Vagina (tissue), 2 donors: ENCODE results near the gene TTI1. TPM values are rescaled to one million over a fixed set of nuclear protein-coding genes. Genes with fewer than 3 reads are reported as not detected.

ENCODE experiments used
- DNase-seq, 2 donors: peaks; one replicate each; pipeline ENCODE4 v3.0.0-alpha.2; 2017; ENCODE audit errors: extremely low spot score in 2 of 2
- H3K27ac ChIP-seq: fragments of 200-600 bp; sonication (generic); one replicate; pipeline ENCODE4 v1.5.1; 2019
- H3K27me3 ChIP-seq: fragments of 200-600 bp; sonication (generic); one replicate; pipeline ENCODE4 v1.5.1; 2019
- H3K36me3 ChIP-seq, 2 donors: fragments of 200-600 bp; sonication (generic); one replicate each; pipeline ENCODE4 v1.5.1; 2017 to 2019
- H3K4me1 ChIP-seq: fragments of 200-600 bp; sonication (generic); one replicate; pipeline ENCODE4 v1.5.1; 2019
- H3K4me3 ChIP-seq, 2 donors: fragments of 200-600 bp; sonication (generic); 1 replicate in 1 of 2; 2 replicates in 1 of 2; pipeline ENCODE4 v1.5.1; 2016 to 2019
- H3K9me3 ChIP-seq: fragments of 200-600 bp; sonication (generic); one replicate; pipeline ENCODE4 v1.5.1; 2019
- POLR2A ChIP-seq, 2 donors: fragments of 450-650 bp; IDR thresholded peaks; one replicate each; pipeline ENCODE4 v1.6.1; 2017; ENCODE audit warnings: antibody characterized with exemption in 2 of 2, mild to moderate bottlenecking in 2 of 2, moderate library complexity in 2 of 2
- POLR2AphosphoS5 ChIP-seq, 2 donors: sonication (generic); formaldehyde crosslinking; IDR thresholded peaks; one replicate each; pipeline ENCODE4 v1.9.0; 2017; ENCODE audit warnings: antibody characterized with exemption in 2 of 2, mild to moderate bottlenecking in 2 of 2, low read depth in 1 of 2; ENCODE audit not compliant: insufficient read depth in 1 of 2
- intact Hi-C: fragments of 100-400 bp; cut with DNase I; formaldehyde crosslinking; loops from one replicate; pipeline ENCODE4 v1.15.1; 2023
- total RNA-seq: library from RNA; depleted of rRNA; stranded (reverse); fragments of >200 nt; gene quantifications from one replicate; pipeline ENCODE4 v1.2.3, GENCODE V29; 2016
- TF ChIP-seq, protein P1 (sequence below), 3 experiments: fragments of 450-650 bp in 2 of 3; fragments of 200-600 bp in 1 of 3; sonication (generic) in 1 of 3; IDR thresholded peaks; one replicate each; pipeline ENCODE4 v1.5.1; 2017 to 2019; ENCODE audit warnings: antibody characterized with exemption in 3 of 3, mild to moderate bottlenecking in 2 of 3, moderate library complexity in 2 of 3

The TTI1 gene
- total RNA-seq, 1 donor from 2014 or later = 13.5 TPM

- intact Hi-C loops = no loop called here
- H3K36me3 ChIP-seq = peaks cover 0 to 18% of the 10 kb centered on the region in 2 donors
- TF ChIP-seq, protein P1, sequence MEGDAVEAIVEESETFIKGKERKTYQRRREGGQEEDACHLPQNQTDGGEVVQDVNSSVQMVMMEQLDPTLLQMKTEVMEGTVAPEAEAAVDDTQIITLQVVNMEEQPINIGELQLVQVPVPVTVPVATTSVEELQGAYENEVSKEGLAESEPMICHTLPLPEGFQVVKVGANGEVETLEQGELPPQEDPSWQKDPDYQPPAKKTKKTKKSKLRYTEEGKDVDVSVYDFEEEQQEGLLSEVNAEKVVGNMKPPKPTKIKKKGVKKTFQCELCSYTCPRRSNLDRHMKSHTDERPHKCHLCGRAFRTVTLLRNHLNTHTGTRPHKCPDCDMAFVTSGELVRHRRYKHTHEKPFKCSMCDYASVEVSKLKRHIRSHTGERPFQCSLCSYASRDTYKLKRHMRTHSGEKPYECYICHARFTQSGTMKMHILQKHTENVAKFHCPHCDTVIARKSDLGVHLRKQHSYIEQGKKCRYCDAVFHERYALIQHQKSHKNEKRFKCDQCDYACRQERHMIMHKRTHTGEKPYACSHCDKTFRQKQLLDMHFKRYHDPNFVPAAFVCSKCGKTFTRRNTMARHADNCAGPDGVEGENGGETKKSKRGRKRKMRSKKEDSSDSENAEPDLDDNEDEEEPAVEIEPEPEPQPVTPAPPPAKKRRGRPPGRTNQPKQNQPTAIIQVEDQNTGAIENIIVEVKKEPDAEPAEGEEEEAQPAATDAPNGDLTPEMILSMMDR (IDR thresholded peaks at IDR 0.05) = no peak
- no peaks in the 10 kb centered on the region for H3K27me3 ChIP-seq
- peaks cover 4% of the 10 kb centered on the region for H3K4me1 ChIP-seq
- no peaks in the 10 kb centered on the region for H3K9me3 ChIP-seq
- H3K4me3 ChIP-seq = no peak overlapping the region
- no peak overlapping the region for H3K27ac ChIP-seq
- peak; percentile 31 to 54 for DNase-seq
Observed at GRCh38 chr20:37981568-37981967, 51.7 kb downstream of the TTI1 start.

DNA sequence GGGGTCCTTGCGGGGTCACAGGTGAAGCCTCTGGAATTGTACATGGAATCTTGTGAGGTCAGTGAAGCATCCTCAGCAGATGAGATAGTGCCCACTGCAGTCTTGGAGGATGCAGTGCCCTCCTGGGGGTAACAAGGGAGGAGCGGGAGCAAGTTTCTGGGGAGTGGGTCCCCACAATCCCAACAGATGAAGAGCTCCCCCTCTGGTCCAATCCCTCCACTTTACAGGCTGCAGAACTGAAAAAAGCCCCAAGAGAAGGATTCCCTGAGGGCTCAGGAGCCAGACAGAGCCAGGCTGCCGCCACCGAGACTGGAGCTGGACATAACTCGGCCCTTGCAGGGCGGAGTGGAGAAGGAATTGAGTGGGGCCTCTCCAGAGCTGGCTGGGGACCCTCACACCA, 52.4 kb downstream of the TTI1 start:
- intact Hi-C loops = no loop called here
- no peak overlapping the region for H3K27ac ChIP-seq
- H3K9me3 ChIP-seq = no peaks in the 10 kb centered on the region
- no peaks in the 10 kb centered on the region for H3K4me1 ChIP-seq
- TF ChIP-seq, protein P1 (IDR thresholded peaks at IDR 0.05) = no peak
- TF ChIP-seq POLR2A (IDR thresholded peaks at IDR 0.05) (no peak), POLR2AphosphoS5 (IDR thresholded peaks at IDR 0.05; ENCODE audit: insufficient read depth in 1 of 2, low read depth in 1 of 2) (no peak)
- H3K27me3 ChIP-seq = no peaks in the 10 kb centered on the region
- DNase-seq = peak; percentile 25 to 44
- H3K4me3 ChIP-seq = no peak overlapping the region
- H3K36me3 ChIP-seq = peaks cover 0 to 18% of the 10 kb centered on the region in 2 donors

DNA sequence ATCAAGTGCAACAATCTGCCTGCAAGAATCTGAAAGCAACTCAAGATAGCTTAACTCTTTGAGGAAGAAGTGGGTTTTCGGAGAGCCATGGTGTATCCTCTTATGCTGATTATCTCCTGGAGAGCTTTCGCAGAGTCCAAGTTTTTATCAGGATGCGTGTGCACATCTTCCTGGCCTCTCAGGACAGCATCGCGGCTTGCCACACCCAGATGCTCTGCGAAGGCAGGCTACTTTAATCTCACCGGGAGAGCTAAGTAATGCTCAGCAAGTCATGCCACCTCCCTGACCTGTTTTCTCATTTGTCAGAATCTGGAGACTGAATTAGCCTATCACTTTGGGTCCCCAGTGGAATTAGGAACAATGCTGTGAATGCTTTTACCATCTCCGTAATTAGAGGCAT, 52.9 kb downstream of the TTI1 start:
- TF ChIP-seq POLR2AphosphoS5 (IDR thresholded peaks at IDR 0.05; ENCODE audit: insufficient read depth in 1 of 2, low read depth in 1 of 2) (no peak), POLR2A (IDR thresholded peaks at IDR 0.05) (no peak)
- TF ChIP-seq, protein P1 (IDR thresholded peaks at IDR 0.05) = no peak
- peak; percentile 32 to 40 for DNase-seq
- H3K27me3 ChIP-seq = no peaks in the 10 kb centered on the region
- H3K36me3 ChIP-seq = peaks cover 0 to 18% of the 10 kb centered on the region in 2 donors
- intact Hi-C loops = no loop called here
- H3K9me3 ChIP-seq = no peaks in the 10 kb centered on the region
- no peak overlapping the region for H3K4me3 ChIP-seq
- H3K4me1 ChIP-seq = no peaks in the 10 kb centered on the region
- no peak overlapping the region for H3K27ac ChIP-seq

- TF ChIP-seq POLR2AphosphoS5 (IDR thresholded peaks at IDR 0.05; ENCODE audit: insufficient read depth in 1 of 2, low read depth in 1 of 2) (no peak), POLR2A (IDR thresholded peaks at IDR 0.05) (no peak)
- TF ChIP-seq, protein P1 (IDR thresholded peaks at IDR 0.05) = no peak
- H3K27me3 ChIP-seq = no peaks in the 10 kb centered on the region
- H3K9me3 ChIP-seq = no peaks in the 10 kb centered on the region
- peaks cover 0 to 18% of the 10 kb centered on the region in 2 donors for H3K36me3 ChIP-seq
- intact Hi-C loops = no loop called here
- no peak overlapping the region for H3K27ac ChIP-seq
- no peaks in the 10 kb centered on the region for H3K4me1 ChIP-seq
- DNase-seq = peak; percentile 54 to 58
- H3K4me3 ChIP-seq = no peak overlapping the region
Observed at GRCh38 chr20:37979021-37979985, 54.0 kb downstream of the TTI1 start.

DNA sequence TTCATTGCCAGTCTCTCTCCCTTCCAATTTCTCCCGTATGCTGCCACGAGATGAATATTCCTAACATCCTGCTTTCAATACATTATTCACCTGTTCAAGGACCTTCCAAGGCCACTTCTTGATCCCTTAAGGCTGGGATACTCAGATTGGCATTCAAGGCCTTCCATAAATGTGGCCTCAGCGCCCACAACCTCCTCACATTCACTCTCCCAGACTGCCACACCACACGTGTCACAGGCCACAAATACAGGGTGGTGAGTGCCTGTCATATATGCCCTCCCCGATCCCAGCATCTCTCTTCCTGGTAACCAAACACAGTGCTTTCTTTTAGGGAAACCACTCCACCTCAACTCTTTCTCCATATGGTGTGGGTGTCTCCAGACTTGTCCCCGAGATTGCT, 55.5 kb downstream of the TTI1 start:
- DNase-seq = peak; percentile 10 to 49

More for the DNA sequence above, 55.5 kb downstream of the TTI1 start:
- TF ChIP-seq POLR2AphosphoS5 (IDR thresholded peaks at IDR 0.05; ENCODE audit: insufficient read depth in 1 of 2, low read depth in 1 of 2) = no peak
- TF ChIP-seq, protein P1 (IDR thresholded peaks at IDR 0.05) = no peak
- no peak for TF ChIP-seq POLR2A (IDR thresholded peaks at IDR 0.05)
- H3K27ac ChIP-seq = no peak overlapping the region
- intact Hi-C loops = no loop called here
- no peaks in the 10 kb centered on the region for H3K9me3 ChIP-seq
- no peaks in the 10 kb centered on the region for H3K4me1 ChIP-seq
- peaks cover 0 to 13% of the 10 kb centered on the region in 2 donors for H3K36me3 ChIP-seq
- no peak overlapping the region for H3K4me3 ChIP-seq
- no peaks in the 10 kb centered on the region for H3K27me3 ChIP-seq
